ENCODE data around the gene P4HA1.

The P4HA1 gene

GRCh38 chr10:72980348-72980747 is 116.3 kb downstream of the P4HA1 start:
- TF ChIP-seq CTCF (IDR thresholded peaks at IDR 0.05) (no peak), ZFX (IDR thresholded peaks at IDR 0.05; ENCODE audit: borderline replicate concordance) (no peak)
- no peak overlapping the region for H3K27ac ChIP-seq

- TF ChIP-seq CTCF (IDR thresholded peaks at IDR 0.05) (no peak), ZFX (IDR thresholded peaks at IDR 0.05; ENCODE audit: borderline replicate concordance) (no peak)
- H3K27ac ChIP-seq = no peak overlapping the region
Measured at GRCh38 chr10:72979709-72980108, 117.0 kb downstream of the P4HA1 start.

- TF ChIP-seq ZFX (IDR thresholded peaks at IDR 0.05; ENCODE audit: borderline replicate concordance) (no peak), CTCF (IDR thresholded peaks at IDR 0.05) (no peak)
- no peak overlapping the region for H3K27ac ChIP-seq
Measured at GRCh38 chr10:72976886-72977285, 119.8 kb downstream of the P4HA1 start.

All from 22Rv1 (cell line).